Immature natural killer cell (primary cell): Measurements from ENCODE around the gene FAM216A. TPM values are rescaled to one million over a fixed set of nuclear protein-coding genes. Genes with fewer than 3 reads are reported as not detected.
A peak's percentile ranks its signal among the peaks of the same experiment; 100 is the strongest.
"Not testable (repeated sequence)": the region's sequence is repeated elsewhere in the genome, so short reads cannot be mapped to it uniquely, and the experiment has no call there.

Source experiments
- DNase-seq, 3 donors: peaks; one replicate each; pipeline ENCODE4 v3.0.0; 2022; ENCODE audit warnings: mixed read lengths in 1 of 3
- H3K27ac Mint-ChIP-seq, 6 donors: one replicate each; pipeline ENCODE4 v1.8.0; 2020; ENCODE audit warnings: mixed read lengths in 6 of 6, mild to moderate bottlenecking in 5 of 6, inconsistent platforms in 4 of 6, moderate library complexity in 3 of 6
- H3K27me3 Mint-ChIP-seq, 3 donors: one replicate each; pipeline ENCODE4 v1.8.0; 2020 to 2021; ENCODE audit warnings: low read depth in 3 of 3, mild to moderate bottlenecking in 3 of 3, mixed read lengths in 3 of 3, moderate library complexity in 3 of 3, inconsistent platforms in 1 of 3
- H3K36me3 Mint-ChIP-seq, 3 donors: one replicate each; pipeline ENCODE4 v1.8.0; 2020; ENCODE audit warnings: mixed read lengths in 3 of 3, inconsistent platforms in 2 of 3, mild to moderate bottlenecking in 2 of 3
- H3K4me1 Mint-ChIP-seq, 2 donors: one replicate each; pipeline ENCODE4 v1.8.0; 2020; ENCODE audit warnings: inconsistent platforms in 2 of 2, mild to moderate bottlenecking in 2 of 2, mixed read lengths in 2 of 2, moderate library complexity in 1 of 2
- H3K4me3 Mint-ChIP-seq, 5 donors: one replicate each; pipeline ENCODE4 v1.8.0; 2020; ENCODE audit warnings: mild to moderate bottlenecking in 5 of 5, mixed read lengths in 5 of 5, inconsistent platforms in 3 of 5, moderate library complexity in 3 of 5
- H3K9me3 Mint-ChIP-seq, 6 donors: one replicate each; pipeline ENCODE4 v1.8.0; 2020; ENCODE audit warnings: mild to moderate bottlenecking in 6 of 6, mixed read lengths in 6 of 6, inconsistent platforms in 4 of 6, moderate library complexity in 3 of 6
- polyA plus RNA-seq, 3 donors: library from polyadenylated mRNA; unstranded; fragments of 300-500 nt; fragmentation: Illumina TruSeq; gene quantifications; one replicate each; pipeline ENCODE4 v1.2.3, GENCODE V29; 2021

Gene FAM216A
- polyA plus RNA-seq, 3 donors from 2014 or later = 4.2 to 5.6 (median 4.4) TPM

DNA sequence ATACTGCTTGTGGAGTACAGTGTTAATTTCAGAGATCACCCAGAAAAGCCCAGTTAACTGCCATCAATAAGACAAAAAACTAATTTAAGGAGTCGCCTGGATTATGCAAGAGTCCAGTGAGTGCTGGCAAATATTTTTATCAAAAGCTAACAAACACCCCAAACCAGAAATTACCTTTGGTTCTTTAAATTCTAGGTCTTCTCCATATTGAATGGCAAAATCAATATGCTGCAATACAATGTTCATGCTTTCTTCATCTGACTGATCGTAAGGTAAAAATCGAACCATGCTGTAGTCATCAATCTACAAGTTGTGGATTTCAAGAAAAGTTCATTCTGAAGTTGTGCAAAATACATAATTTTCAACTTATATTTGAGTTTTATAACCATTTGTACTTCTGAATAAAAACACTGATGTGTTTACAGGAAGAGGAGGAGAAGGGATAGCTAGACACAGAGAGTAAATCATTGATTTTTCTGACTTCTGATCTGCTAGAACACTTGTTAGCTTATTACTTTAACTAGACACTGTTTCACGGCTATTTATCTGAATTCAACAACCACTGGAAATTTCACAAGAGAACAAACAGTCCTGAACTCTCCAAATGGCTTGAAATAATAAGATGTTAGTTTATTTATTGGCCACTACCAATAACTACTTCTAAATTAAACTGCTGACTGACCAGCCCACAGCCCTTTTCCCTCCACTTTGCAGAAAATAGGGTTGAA, 14.9 kb upstream of the FAM216A start:
- H3K9me3 Mint-ChIP-seq = no peaks in the 10 kb centered on the region
- peaks cover under 1 to 14% (median 12%) of the 10 kb centered on the region in 3 donors for H3K36me3 Mint-ChIP-seq
- DNase-seq = no peak
- H3K27ac Mint-ChIP-seq = no peak overlapping the region
- peaks cover 20 to 27% of the 10 kb centered on the region in 2 donors for H3K4me1 Mint-ChIP-seq
- H3K4me3 Mint-ChIP-seq = no peak overlapping the region
- H3K27me3 Mint-ChIP-seq = peaks cover 0 to 21% (median 8%) of the 10 kb centered on the region in 3 donors

DNA sequence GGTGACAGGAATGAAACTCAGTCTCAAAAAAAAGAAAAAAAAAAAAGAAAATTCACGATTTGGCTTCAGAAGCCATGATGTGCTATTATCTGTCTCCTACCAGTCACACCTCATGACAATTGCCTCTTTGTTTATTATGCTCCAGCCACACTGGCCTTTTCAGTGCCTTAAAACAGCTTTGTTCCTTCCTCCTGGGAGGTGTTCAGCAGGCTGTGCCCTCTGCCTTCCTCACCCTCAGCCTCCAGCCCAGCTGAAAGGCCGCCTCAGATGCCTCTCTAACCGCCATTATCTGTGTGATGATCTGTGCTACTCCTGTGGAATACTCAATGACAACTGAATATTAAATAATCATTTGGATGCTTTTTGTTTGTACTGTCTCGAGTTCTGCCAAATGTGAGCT, 9.9 kb upstream of the FAM216A start:
- Mint-ChIP-seq H3K4me1 (peaks cover 2 to 4% of the 10 kb centered on the region in 2 donors), H3K4me3 (no peak overlapping the region), H3K36me3 (peaks cover 8 to 15% (median 11%) of the 10 kb centered on the region in 3 donors), H3K27me3 (no peaks in the 10 kb centered on the region), H3K27ac (no peak overlapping the region), H3K9me3 (no peaks in the 10 kb centered on the region)
- no peak for DNase-seq

DNA sequence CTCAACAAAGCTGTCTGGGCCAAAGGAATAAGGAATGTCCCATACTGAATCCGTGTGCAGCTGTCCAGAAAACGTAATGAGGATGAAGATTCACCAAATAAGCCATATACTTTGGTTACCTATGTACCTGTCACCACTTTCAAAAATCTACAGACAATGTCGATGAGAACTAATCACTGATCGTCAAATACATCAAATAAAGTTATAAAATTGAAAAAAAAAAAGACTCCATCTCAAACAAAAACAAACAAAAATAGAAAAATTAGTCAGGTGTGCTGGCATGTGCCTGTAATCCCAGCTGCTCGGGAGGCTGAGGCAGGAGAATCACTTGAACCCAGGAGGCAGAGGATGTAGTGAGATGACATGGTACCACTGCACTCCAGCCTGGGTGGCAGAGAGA, 7.5 kb upstream of the FAM216A start:
- Mint-ChIP-seq H3K4me1 (peaks cover 8 to 11% of the 10 kb centered on the region in 2 donors), H3K36me3 (peaks cover 11 to 13% (median 12%) of the 10 kb centered on the region in 3 donors)
- DNase-seq, H3K4me3 Mint-ChIP-seq, H3K27me3 Mint-ChIP-seq, H3K27ac Mint-ChIP-seq, H3K9me3 Mint-ChIP-seq: not testable (repeated sequence)

DNA sequence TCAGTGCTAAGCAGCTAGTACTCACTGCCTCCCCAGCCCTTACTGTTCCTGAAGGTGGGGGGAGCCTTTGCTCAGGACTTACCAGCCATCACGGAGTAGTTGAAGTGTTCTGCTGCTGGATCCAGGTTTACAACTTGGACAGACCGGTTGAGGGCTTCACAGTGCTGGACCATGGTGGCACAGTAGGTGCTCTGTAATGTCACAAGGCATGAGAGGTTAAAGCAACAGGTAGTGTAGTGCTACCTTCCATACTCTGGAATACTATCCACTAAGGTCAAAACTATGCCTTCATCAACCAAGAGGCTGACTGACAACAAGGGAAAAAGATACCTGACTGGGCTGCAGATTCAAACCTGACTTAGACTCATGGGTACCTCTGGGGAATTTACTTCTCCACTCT, 3.6 kb upstream of the FAM216A start:
- no peak for DNase-seq
- peaks cover 6 to 7% (median 6%) of the 10 kb centered on the region in 3 donors for H3K36me3 Mint-ChIP-seq
- H3K27ac Mint-ChIP-seq = no peak overlapping the region
- peaks cover 37 to 41% of the 10 kb centered on the region in 2 donors for H3K4me1 Mint-ChIP-seq
- no peaks in the 10 kb centered on the region for H3K9me3 Mint-ChIP-seq
- no peak overlapping the region for H3K4me3 Mint-ChIP-seq
- H3K27me3 Mint-ChIP-seq = peaks cover 9 to 16% (median 11%) of the 10 kb centered on the region in 3 donors

DNA sequence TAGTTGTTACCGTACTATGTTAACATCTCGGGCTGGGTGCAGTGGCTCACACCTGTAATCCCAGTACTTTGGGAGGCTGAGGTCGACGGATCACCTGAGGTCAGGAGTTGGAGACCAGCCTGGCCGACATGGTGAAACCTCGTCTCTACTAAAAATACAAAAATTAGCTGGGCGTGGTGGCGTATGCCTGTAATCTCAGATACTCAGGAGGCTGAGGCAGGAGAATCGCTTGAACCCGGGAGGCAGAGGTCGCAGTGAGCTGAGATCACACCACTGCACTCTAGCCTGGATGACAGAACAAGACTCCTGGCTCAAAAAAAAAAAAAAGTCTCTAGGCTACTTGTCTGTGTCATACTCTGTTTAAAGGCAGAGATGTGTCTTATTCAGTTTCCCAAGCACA, 2.9 kb upstream of the FAM216A start:
- H3K27ac Mint-ChIP-seq, DNase-seq: not testable (repeated sequence)

DNA sequence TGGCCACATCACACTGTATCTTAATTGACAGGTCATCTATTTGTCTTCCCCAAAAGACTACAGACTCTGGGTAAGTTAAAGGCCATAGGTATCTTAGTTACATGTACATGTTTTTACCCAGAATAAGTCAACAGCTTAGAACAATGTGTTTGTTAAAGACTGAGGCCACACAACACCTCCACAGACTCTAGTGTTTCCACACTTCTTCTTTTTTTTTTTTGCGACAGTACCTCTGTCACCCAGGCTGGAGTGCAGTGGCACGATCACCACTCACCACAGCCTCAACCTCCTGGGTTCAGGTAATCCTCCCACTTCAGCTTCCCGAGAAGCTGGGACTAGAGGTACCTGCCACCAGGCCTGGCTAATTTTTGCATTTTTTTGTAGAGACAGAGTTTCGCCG, 1.9 kb upstream of the FAM216A start:
- no peaks in the 10 kb centered on the region for H3K9me3 Mint-ChIP-seq
- H3K27me3 Mint-ChIP-seq = peaks cover 9 to 16% (median 11%) of the 10 kb centered on the region in 3 donors
- H3K4me1 Mint-ChIP-seq = peaks cover 37 to 42% of the 10 kb centered on the region in 2 donors
- peaks cover 3 to 7% (median 4%) of the 10 kb centered on the region in 3 donors for H3K36me3 Mint-ChIP-seq
- H3K27ac Mint-ChIP-seq = no peak overlapping the region
- no peak for DNase-seq
- H3K4me3 Mint-ChIP-seq = peak overlapping the region; percentile 18 to 42 (median 23)

More for the DNA sequence above, 2.9 kb upstream of the FAM216A start:
- not testable (repeated sequence) for H3K36me3 Mint-ChIP-seq, H3K4me3 Mint-ChIP-seq, H3K9me3 Mint-ChIP-seq
- peaks cover 9 to 16% (median 11%) of the 10 kb centered on the region in 3 donors for H3K27me3 Mint-ChIP-seq
- peaks cover 37 to 42% of the 10 kb centered on the region in 2 donors for H3K4me1 Mint-ChIP-seq

DNA sequence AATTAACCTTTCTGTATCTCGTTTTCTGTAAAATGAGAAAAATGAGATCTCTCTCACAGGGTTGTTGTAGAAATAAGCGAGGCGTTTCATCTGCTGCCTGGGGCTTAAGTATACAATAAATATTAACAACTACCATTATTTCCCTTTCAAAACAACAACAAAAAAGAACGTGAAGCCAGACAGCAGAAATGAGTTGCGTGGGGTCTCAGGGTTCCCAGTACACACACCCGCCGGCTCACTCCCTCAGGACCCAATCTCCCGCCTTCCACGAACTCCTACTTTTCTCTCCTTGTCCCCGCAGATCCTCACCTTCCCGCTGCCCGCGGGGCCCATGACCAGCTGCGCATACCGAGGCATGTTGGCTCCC, 815 bp upstream of the FAM216A start:
- DNase-seq = no peak
- H3K36me3 Mint-ChIP-seq = peaks cover 3 to 4% (median 3%) of the 10 kb centered on the region in 3 donors
- peak overlapping the region; percentile 93 to 100 (median 100) for H3K4me3 Mint-ChIP-seq
- peak overlapping the region; percentile 87 to 95 (median 94) for H3K27ac Mint-ChIP-seq
- H3K27me3 Mint-ChIP-seq = peaks cover 9 to 16% (median 11%) of the 10 kb centered on the region in 3 donors
- H3K4me1 Mint-ChIP-seq = peaks cover 35 to 38% of the 10 kb centered on the region in 2 donors
- H3K9me3 Mint-ChIP-seq = no peaks in the 10 kb centered on the region

DNA sequence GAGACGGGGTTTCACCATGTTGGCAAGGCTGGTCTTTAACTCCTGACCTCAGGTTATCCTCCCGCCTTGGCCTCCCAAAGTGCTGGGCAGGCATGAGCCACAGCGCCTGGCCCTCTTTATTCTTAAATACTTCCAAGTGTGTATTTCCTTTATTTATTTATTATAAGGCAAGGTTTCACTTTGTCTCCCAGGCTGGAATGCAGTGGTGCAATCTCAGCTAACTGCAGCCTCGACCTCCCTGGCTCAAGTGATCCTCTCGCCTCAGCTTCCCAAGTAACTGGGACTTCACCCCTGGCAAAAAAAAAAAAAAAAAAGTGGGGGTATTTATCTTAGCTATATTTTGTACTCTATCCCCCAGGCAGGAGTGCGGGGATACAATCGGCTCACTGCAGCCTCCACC, 6.8 kb downstream of the FAM216A start:
- Mint-ChIP-seq H3K4me1 (peaks cover 0 to 4% of the 10 kb centered on the region in 2 donors), H3K27ac (no peak overlapping the region), H3K9me3 (no peaks in the 10 kb centered on the region), H3K36me3 (no peaks in the 10 kb centered on the region), H3K4me3 (no peak overlapping the region), H3K27me3 (no peaks in the 10 kb centered on the region)
- DNase-seq = no peak

DNA sequence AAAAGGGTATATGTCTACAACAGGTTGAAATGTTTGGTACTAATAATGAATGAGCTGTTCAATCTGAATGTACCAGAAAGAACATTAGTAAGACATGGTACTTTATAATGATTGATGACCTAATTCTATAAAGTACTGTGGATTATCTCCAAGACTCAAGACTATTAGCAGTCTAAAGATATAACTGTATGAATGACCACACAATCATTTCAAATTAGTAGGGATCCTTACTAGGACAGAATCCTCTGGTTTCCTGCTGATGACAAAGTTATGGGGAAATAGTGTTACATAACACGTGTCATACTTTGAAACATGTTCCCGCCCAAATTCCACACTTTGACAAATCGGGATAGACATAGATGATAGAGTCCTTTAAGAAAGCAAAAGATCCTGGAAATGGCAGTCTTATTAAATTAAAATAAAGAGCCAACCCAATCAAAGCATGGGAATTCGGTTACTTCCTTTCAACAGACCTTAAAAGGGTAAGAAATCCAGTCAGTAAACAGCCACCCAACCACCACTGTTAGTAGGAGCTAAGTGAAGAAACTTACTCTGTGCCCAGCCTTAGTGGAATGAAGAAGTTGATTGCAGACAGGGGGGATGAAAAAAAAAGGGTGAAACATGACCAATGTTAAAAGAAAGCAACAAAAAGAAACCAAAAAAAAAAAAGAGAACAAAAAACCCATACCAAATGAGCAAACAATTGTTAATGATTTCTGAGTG, 30.5 kb downstream of the FAM216A start:
- Mint-ChIP-seq H3K9me3 (no peaks in the 10 kb centered on the region), H3K4me3 (peak overlapping the region; percentile 28 to 66 (median 50)), H3K36me3 (peaks cover 0 to 11% (median 11%) of the 10 kb centered on the region in 3 donors), H3K4me1 (peaks cover 36 to 45% of the 10 kb centered on the region in 2 donors), H3K27ac (peak overlapping the region in 5 of 6 donors; percentile 61 to 79 (median 71)), H3K27me3 (peaks cover 13 to 14% (median 14%) of the 10 kb centered on the region in 3 donors)
- no peak for DNase-seq

DNA sequence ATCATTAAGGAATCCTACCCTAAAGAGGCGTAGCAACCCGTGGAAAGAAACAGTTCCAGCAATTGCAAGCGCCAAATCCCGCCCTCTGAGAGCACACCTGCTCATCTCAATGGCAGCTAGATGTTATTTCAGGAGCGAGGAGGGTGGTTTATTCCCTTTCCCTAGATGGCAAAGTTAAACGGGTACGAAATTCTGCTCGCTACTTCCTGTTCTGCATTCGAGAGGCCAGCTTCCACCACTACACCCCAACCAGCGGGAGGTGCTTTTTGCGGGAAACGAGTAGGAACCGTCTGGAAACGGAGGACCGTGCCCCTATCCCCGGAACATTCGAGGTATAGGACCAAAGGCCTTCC, 32.7 kb downstream of the FAM216A start:
- Mint-ChIP-seq H3K9me3 (no peaks in the 10 kb centered on the region), H3K27me3 (peaks cover 13 to 14% (median 14%) of the 10 kb centered on the region in 3 donors), H3K4me3 (peak overlapping the region; percentile 93 to 98 (median 98)), H3K36me3 (peaks cover 0 to under 1% (median 0%) of the 10 kb centered on the region in 3 donors), H3K4me1 (peaks cover 36 to 45% of the 10 kb centered on the region in 2 donors), H3K27ac (peak overlapping the region; percentile 90 to 99 (median 96))
- no peak for DNase-seq

DNA sequence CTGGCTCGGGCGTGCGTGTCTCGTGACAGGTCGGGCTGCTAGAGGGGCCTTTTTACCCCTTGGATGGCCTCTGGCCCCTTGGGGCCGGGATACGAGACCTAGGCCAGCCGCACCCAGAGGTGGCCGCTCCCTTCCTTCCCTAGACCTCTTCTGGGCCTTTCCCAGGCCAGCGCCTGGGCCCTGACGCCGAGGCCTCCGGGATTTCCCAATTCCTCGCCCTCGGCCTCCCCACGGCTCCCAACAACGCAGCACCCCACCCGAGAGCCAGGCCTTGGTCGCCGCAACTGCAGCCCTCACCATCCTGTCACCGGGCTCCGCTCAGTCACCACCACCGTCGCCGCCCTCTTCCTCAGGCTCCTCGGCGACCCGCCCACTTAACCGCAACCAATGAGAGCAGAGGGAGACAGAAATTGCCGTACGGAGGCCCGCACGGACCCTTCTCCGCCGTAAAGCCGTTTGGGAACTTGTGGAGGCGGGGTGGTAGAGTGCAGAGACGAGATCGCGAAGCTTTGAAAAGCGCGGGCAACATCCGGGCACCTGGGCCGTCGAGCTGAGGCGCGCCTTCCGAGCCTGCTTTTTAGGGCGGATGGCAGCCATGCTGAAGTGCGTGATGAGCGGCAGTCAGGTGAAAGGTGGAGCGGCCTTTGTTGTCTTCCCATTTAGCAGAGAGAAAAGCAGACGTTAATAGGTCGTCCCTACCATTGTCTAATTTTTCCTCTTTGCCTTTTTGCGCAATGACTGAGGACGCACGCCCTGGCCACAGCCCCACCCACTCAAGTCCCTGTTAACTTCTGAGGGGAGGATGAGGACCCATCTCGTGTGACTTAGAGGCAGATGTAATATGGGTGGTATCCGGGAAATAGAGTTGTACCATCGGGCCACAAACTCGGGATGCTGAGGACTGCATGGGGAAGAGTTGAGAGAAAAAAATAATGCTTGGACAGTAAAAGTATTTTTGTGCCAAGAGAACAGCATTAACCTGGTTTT, 33.4 kb downstream of the FAM216A start, which contains the start of the genes RAD9B and VPS29:
RAD9B (plus strand) TSS at position 580 of the 987 bp plus-strand sequence; CDS start at position 587, 7 bp downstream.
VPS29 (minus strand) TSS at position 360 of the 987 bp plus-strand sequence; CDS start at position 300, 60 bp downstream.
- H3K27me3 Mint-ChIP-seq = peaks cover 13 to 14% (median 14%) of the 10 kb centered on the region in 3 donors
- peaks cover 36 to 45% of the 10 kb centered on the region in 2 donors for H3K4me1 Mint-ChIP-seq
- no peaks in the 10 kb centered on the region for H3K9me3 Mint-ChIP-seq
- peak; percentile 99 to 100 (median 99) for DNase-seq
- H3K36me3 Mint-ChIP-seq = no peaks in the 10 kb centered on the region
- peak within 1 kb of the TSS; percentile 90 to 99 (median 96) for H3K27ac Mint-ChIP-seq
- peak within 1 kb of the TSS; percentile 93 to 98 (median 98) for H3K4me3 Mint-ChIP-seq

DNA sequence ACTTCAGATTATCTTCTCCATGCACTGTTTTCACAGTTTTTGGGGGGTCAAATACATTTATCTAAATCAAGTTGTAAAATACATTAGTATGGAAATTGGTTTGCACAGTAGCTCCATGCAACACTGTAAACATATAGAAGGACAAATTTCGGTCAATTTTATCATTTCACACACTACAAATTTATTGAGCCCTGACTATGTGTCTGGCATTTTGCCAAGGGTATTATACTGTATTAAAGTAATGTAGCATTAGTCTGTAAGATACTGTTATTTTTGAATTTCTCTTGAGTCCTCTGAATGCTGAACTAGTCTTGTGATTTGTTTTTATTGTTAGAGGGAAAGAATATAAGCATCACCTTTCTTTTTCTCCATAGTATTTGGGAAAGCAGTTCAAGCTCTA, 34.8 kb downstream of the FAM216A start:
- DNase-seq = no peak
- H3K4me3 Mint-ChIP-seq = peak overlapping the region in 4 of 5 donors; percentile 50 to 72 (median 56)
- H3K4me1 Mint-ChIP-seq = peaks cover 36 to 45% of the 10 kb centered on the region in 2 donors
- peak overlapping the region in 2 of 6 donors; percentile 40 to 72 for H3K27ac Mint-ChIP-seq
- no peaks in the 10 kb centered on the region for H3K9me3 Mint-ChIP-seq
- H3K27me3 Mint-ChIP-seq = peaks cover 11 to 14% (median 14%) of the 10 kb centered on the region in 3 donors
- no peaks in the 10 kb centered on the region for H3K36me3 Mint-ChIP-seq

DNA sequence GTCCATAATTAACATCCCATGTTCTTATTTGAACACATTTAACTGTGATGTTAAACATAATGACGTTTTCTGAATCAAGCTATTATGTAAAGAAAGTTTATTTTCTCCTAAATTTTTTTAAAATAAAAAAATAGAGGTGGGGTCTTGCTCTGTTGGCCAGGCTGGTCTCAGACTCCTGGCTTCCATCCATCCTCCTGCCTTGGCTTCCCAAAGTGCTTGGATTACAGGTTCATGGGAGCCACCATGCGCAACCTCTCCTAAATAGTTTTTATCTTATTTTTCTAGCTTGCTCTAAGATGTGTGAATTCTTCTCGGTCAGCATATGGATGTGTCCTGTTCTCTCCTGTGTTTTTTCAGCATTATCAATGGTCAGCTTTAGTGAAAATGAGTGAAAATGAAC, 36.7 kb downstream of the FAM216A start:
- no peak overlapping the region for H3K4me3 Mint-ChIP-seq
- no peaks in the 10 kb centered on the region for H3K36me3 Mint-ChIP-seq
- H3K4me1 Mint-ChIP-seq = peaks cover 25 to 30% of the 10 kb centered on the region in 2 donors
- no peaks in the 10 kb centered on the region for H3K9me3 Mint-ChIP-seq
- peaks cover 11 to 14% (median 14%) of the 10 kb centered on the region in 3 donors for H3K27me3 Mint-ChIP-seq
- H3K27ac Mint-ChIP-seq = no peak overlapping the region
- DNase-seq = no peak
